Activated CD8-positive, alpha-beta memory T cell treated with anti-CD3 and anti-CD28 coated beads, Interleukin-2, amount 50 U/mL, for 4 hours (primary cell): ENCODE data around the gene PPL.

ENCODE experiments used
- DNase-seq: peaks from one replicate; pipeline ENCODE4 v3.0.0-alpha.2; 2020

Gene PPL

GRCh38 chr16:4859190-4859899 is 77.6 kb downstream of the PPL start:
- no peak for DNase-seq

- no peak for DNase-seq
Observed at GRCh38 chr16:4855804-4856203, 81.1 kb downstream of the PPL start.

- DNase-seq, result no peak
Observed at GRCh38 chr16:4855371-4855770, 81.6 kb downstream of the PPL start.

- DNase-seq, result no peak
Observed at GRCh38 chr16:4852221-4852872, 84.6 kb downstream of the PPL start.

- DNase-seq, result no peak
Observed at GRCh38 chr16:4850211-4850610, 86.7 kb downstream of the PPL start.

GRCh38 chr16:4847774-4848587 is 89.0 kb downstream of the PPL start:
- DNase-seq, result peak; percentile 31

- peak; percentile 100 for DNase-seq
Observed at GRCh38 chr16:4846901-4847773, 89.8 kb downstream of the PPL start, which contains the start of the genes GLYR1 and UBN1. Gene GLYR1, minus strand, starts transcription at chr16:4847288. Its CDS starts 23 bp downstream, at chr16:4847265. Gene UBN1, plus strand, starts transcription at chr16:4847481. Its CDS starts 5,437 bp downstream, at chr16:4852918.

- no peak for DNase-seq
Observed at GRCh38 chr16:4846503-4846900, 90.4 kb downstream of the PPL start.

GRCh38 chr16:4840984-4841383 is 96.0 kb downstream of the PPL start:
- no peak for DNase-seq

GRCh38 chr16:4839942-4840341 is 97.0 kb downstream of the PPL start:
- no peak for DNase-seq

GRCh38 chr16:4837733-4838501 is 99.0 kb downstream of the PPL start:
- DNase-seq, result no peak

- DNase-seq, result no peak
Observed at GRCh38 chr16:4836727-4837126, 100.2 kb downstream of the PPL start.

GRCh38 chr16:4833584-4833983 is 103.4 kb downstream of the PPL start:
- DNase-seq, result no peak

GRCh38 chr16:4832698-4833343 is 104.1 kb downstream of the PPL start:
- DNase-seq, result no peak
